H1 (cell line): ENCODE results near the gene ATXN2. TPM values are rescaled to one million over a fixed set of nuclear protein-coding genes. Genes with fewer than 3 reads are reported as not detected.

Experiments
- CTCF ChIA-PET: fragments of 300-600 bp; sonication (Branson Sonifier 250); formaldehyde crosslinking; loops from one replicate; lab custom pipeline; 2021; ENCODE audit not compliant: partially characterized antibody; lab: Charles Lee
- POLR2A ChIA-PET: fragments of 300-600 bp; sonication (Branson Sonifier 250); formaldehyde crosslinking; loops from one replicate; lab custom pipeline; 2021; ENCODE audit warnings: inconsistent platforms; ENCODE audit not compliant: partially characterized antibody; lab: Charles Lee
- DNase-seq, 2 experiments: peaks; one replicate each; pipeline versions ENCODE4 v3.0.0 to v3.0.0-alpha.2; 2010 to 2022; ENCODE audit warnings: low spot score in 2 of 2, low read depth in 1 of 2, mixed read lengths in 1 of 2
- FAIRE-seq: peaks from 2 replicates; lab custom pipeline; 2011; peaks lifted over from hg19 to GRCh38; lab: Jason Lieb, UNC
- H2AFZ ChIP-seq: 2 replicates; pipeline ENCODE4 v1.8.1; 2012; ENCODE audit warnings: low read length, inconsistent platforms
- H2AK5ac ChIP-seq: 2 replicates; pipeline ENCODE4 v1.6.1; 2013; ENCODE audit warnings: low read depth, low read length
- H2BK120ac ChIP-seq: replicated peaks from 2 replicates; pipeline ENCODE3; 2013; ENCODE audit warnings: low read depth, low read length, inconsistent platforms
- H2BK12ac ChIP-seq: 2 replicates; pipeline ENCODE4 v1.6.1; 2013; ENCODE audit warnings: low read depth, low read length
- H2BK15ac ChIP-seq: 2 replicates; pipeline ENCODE4 v1.6.1; 2013; ENCODE audit warnings: low read length
- H2BK20ac ChIP-seq: 2 replicates; pipeline ENCODE4 v1.6.1; 2013; ENCODE audit warnings: low read length
- H2BK5ac ChIP-seq: 2 replicates; pipeline ENCODE4 v1.6.1; 2013; ENCODE audit warnings: low read depth, low read length
- H3K14ac ChIP-seq: 2 replicates; pipeline ENCODE4 v1.6.1; 2013; ENCODE audit warnings: inconsistent platforms; ENCODE audit not compliant: insufficient read length
- H3K18ac ChIP-seq: 2 replicates; pipeline ENCODE4 v1.6.1; 2013; ENCODE audit warnings: low read length; ENCODE audit errors: extremely low read depth
- H3K23ac ChIP-seq: 2 replicates; pipeline ENCODE4 v1.6.1; 2013; ENCODE audit warnings: inconsistent platforms; ENCODE audit not compliant: insufficient read length
- H3K23me2 ChIP-seq: 2 replicates; pipeline ENCODE4 v1.6.1; 2013; ENCODE audit warnings: low read depth, low read length
- H3K27ac ChIP-seq: 2 replicates; pipeline ENCODE4 v1.6.1; 2011; ENCODE audit warnings: low read depth, low read length, inconsistent platforms
- H3K27me3 ChIP-seq, 4 experiments: replicated peaks in 1 of 4; 1 replicate in 1 of 4; 2 replicates in 3 of 4; pipeline versions ENCODE4 v1.6.1 to v1.8.1; 2011 to 2013; ENCODE audit warnings: low read length in 3 of 4, mild to moderate bottlenecking in 3 of 4, inconsistent platforms in 2 of 4, mixed read lengths in 2 of 4, moderate library complexity in 1 of 4; ENCODE audit not compliant: control insufficient read depth in 3 of 4, insufficient read depth in 3 of 4; ENCODE audit errors: extremely low read depth in 1 of 4
- H3K36me3 ChIP-seq, 4 experiments: 2 replicates each; pipeline versions ENCODE4 v1.6.1 to v1.8.1; 2011 to 2013; ENCODE audit warnings: mild to moderate bottlenecking in 4 of 4, low read length in 3 of 4, moderate library complexity in 2 of 4, control low read depth in 1 of 4, inconsistent platforms in 1 of 4; ENCODE audit not compliant: insufficient read depth in 4 of 4, control insufficient read depth in 2 of 4
- H3K4ac ChIP-seq: replicated peaks from 2 replicates; pipeline ENCODE3; 2013; ENCODE audit warnings: low read length, low read depth, mixed read lengths, inconsistent platforms; ENCODE audit not compliant: insufficient read length
- H3K4me1 ChIP-seq, 4 experiments: replicated peaks in 1 of 4; 1 replicate in 1 of 4; 2 replicates in 3 of 4; pipeline versions ENCODE4 v1.6.1 to v1.8.1; 2011 to 2013; ENCODE audit warnings: low read length in 3 of 4, inconsistent platforms in 2 of 4, mixed read lengths in 1 of 4; ENCODE audit not compliant: insufficient read depth in 4 of 4, control insufficient read depth in 3 of 4
- H3K4me2 ChIP-seq, 2 experiments: 2 replicates each; pipeline versions ENCODE4 v1.6.1 to v1.8.1; 2011 to 2013; ENCODE audit warnings: low read depth in 2 of 2, low read length in 2 of 2, control low read depth in 1 of 2, inconsistent platforms in 1 of 2, mild to moderate bottlenecking in 1 of 2; ENCODE audit not compliant: insufficient read depth in 1 of 2
- H3K4me3 ChIP-seq, 4 experiments: fragments of 200-600, 300-600 bp in 1 of 4; sonication (generic), shearing (Covaris generic), sonication (Bioruptor Twin) in 1 of 4; 2 replicates each; pipeline versions ENCODE4 v1.5.1 to v1.8.1; 2011 to 2016; ENCODE audit warnings: low read length in 4 of 4, low read depth in 3 of 4, control low read depth in 2 of 4, inconsistent platforms in 2 of 4, mild to moderate bottlenecking in 2 of 4, mixed read lengths in 1 of 4, moderate library complexity in 1 of 4; ENCODE audit not compliant: insufficient read depth in 2 of 4; ENCODE audit errors: extremely low read depth in 1 of 4
- H3K56ac ChIP-seq: replicated peaks from 2 replicates; pipeline ENCODE3; 2013; ENCODE audit warnings: low read depth, mild to moderate bottlenecking, mixed read lengths, low read length, inconsistent platforms; ENCODE audit not compliant: insufficient read length
- H3K79me1 ChIP-seq: 2 replicates; pipeline ENCODE4 v1.6.1; 2013; ENCODE audit warnings: low read depth, low read length, control low read depth
- H3K79me2 ChIP-seq, 2 experiments: 2 replicates each; pipeline versions ENCODE4 v1.6.1 to v1.8.1; 2012 to 2013; ENCODE audit warnings: low read length in 2 of 2, mild to moderate bottlenecking in 2 of 2, inconsistent platforms in 1 of 2; ENCODE audit not compliant: insufficient read depth in 2 of 2, control insufficient read depth in 1 of 2
- H3K9ac ChIP-seq, 4 experiments: replicated peaks in 1 of 4; 1 replicate in 1 of 4; 2 replicates in 3 of 4; pipeline versions ENCODE4 v1.6.1 to v1.8.1; 2011 to 2013; ENCODE audit warnings: low read depth in 3 of 4, low read length in 3 of 4, control low read depth in 2 of 4, mild to moderate bottlenecking in 2 of 4, moderate library complexity in 2 of 4, inconsistent platforms in 1 of 4; ENCODE audit errors: extremely low read depth in 1 of 4
- H3K9me3 ChIP-seq, 2 experiments: 2 replicates each; pipeline versions ENCODE4 v1.6.1 to v1.8.1; 2012 to 2013; ENCODE audit warnings: mild to moderate bottlenecking in 2 of 2, moderate library complexity in 2 of 2, control low read depth in 1 of 2, inconsistent platforms in 1 of 2, low read depth in 1 of 2, low read length in 1 of 2, mixed read lengths in 1 of 2; ENCODE audit not compliant: insufficient read depth in 2 of 2
- H4K20me1 ChIP-seq, 2 experiments: replicated peaks in 1 of 2; 2 replicates each; pipeline versions ENCODE3 to v1.8.1; 2011 to 2013; ENCODE audit warnings: inconsistent platforms in 2 of 2, low read length in 2 of 2, mild to moderate bottlenecking in 1 of 2; ENCODE audit not compliant: insufficient read depth in 2 of 2, control insufficient read depth in 1 of 2
- H4K5ac ChIP-seq: 2 replicates; pipeline ENCODE4 v1.6.1; 2013; ENCODE audit warnings: low read length, low read depth, mixed read lengths, inconsistent platforms; ENCODE audit not compliant: insufficient read length
- H4K8ac ChIP-seq: 2 replicates; pipeline ENCODE4 v1.8.0; 2013; ENCODE audit warnings: mild to moderate bottlenecking, moderate library complexity, low read length, inconsistent platforms; ENCODE audit not compliant: insufficient read depth; ENCODE audit errors: extremely low read depth
- H4K91ac ChIP-seq: replicated peaks from 2 replicates; pipeline ENCODE3; 2013; ENCODE audit warnings: low read length, mixed read lengths, inconsistent platforms; ENCODE audit not compliant: insufficient read length
- CHD2 ChIP-seq: IDR thresholded peaks from 2 replicates; pipeline ENCODE4 v1.6.1; 2012; ENCODE audit warnings: low read length, improper control_type of control experiment
- CREB1 ChIP-seq: IDR thresholded peaks from 2 replicates; pipeline ENCODE4 v1.6.1; 2012; ENCODE audit warnings: inconsistent platforms
- CTBP2 ChIP-seq: IDR thresholded peaks from 2 replicates; pipeline ENCODE4 v1.7.0; 2011; ENCODE audit warnings: borderline replicate concordance, mild to moderate bottlenecking, moderate library complexity, mixed read lengths, low read length; ENCODE audit not compliant: insufficient read depth, insufficient read length
- CTCF ChIP-seq, 3 experiments: IDR thresholded peaks; 1 replicate in 2 of 3; 2 replicates in 1 of 3; pipeline versions ENCODE4 v1.5.1 to v1.6.1; 2011; ENCODE audit warnings: low read length in 3 of 3, mild to moderate bottlenecking in 3 of 3, inconsistent platforms in 2 of 3, low read depth in 1 of 3, moderate library complexity in 1 of 3; ENCODE audit not compliant: insufficient read depth in 1 of 3; ENCODE audit errors: control extremely low read depth in 1 of 3
- HDAC2 ChIP-seq, 2 experiments: fragments of 300-600 bp in 1 of 2; sonication (generic) in 1 of 2; IDR thresholded peaks; 2 replicates each; pipeline ENCODE4 v1.6.1; 2011 to 2012; ENCODE audit warnings: low read depth in 2 of 2, low read length in 2 of 2, mild to moderate bottlenecking in 2 of 2, moderate library complexity in 2 of 2, borderline replicate concordance in 1 of 2, inconsistent platforms in 1 of 2
- RBBP5 ChIP-seq: IDR thresholded peaks from 2 replicates; pipeline ENCODE4 v1.7.1; 2012; ENCODE audit warnings: low read depth, mild to moderate bottlenecking, inconsistent platforms, low read length, moderate library complexity, borderline replicate concordance
- TBP ChIP-seq: IDR thresholded peaks from 2 replicates; pipeline ENCODE4 v1.6.1; 2011; ENCODE audit warnings: low read depth, low read length, improper control_type of control experiment
- WGBS, 2 experiments: shearing (Covaris generic) in 1 of 2; methylation state at CpG; one replicate each; pipeline versions ENCODE4 v1.1.6 to v1.1.7; 2013 to 2015; ENCODE audit warnings: low lambda C conversion rate in 2 of 2, mixed read lengths in 2 of 2, inconsistent platforms in 1 of 2, low coverage in 1 of 2, missing lambda C conversion rate in 1 of 2; ENCODE audit not compliant: insufficient replicate concordance in 2 of 2, insufficient coverage in 1 of 2, insufficient read length in 1 of 2; ENCODE audit errors: extremely low coverage in 1 of 2, missing lambda C conversion rate in 1 of 2; 5-methylcytosine and 5-hydroxymethylcytosine counted together
- polyA plus RNA-seq, 7 experiments: library from polyadenylated mRNA; depleted of rRNA in 3 of 7; stranded (reverse) in 5 of 7; unstranded in 2 of 7; fragments of >200 nt in 5 of 7; fragments of 200-250 nt in 2 of 7; gene quantifications; 1 replicate in 5 of 7; 2 replicates in 1 of 7; 4 replicates in 1 of 7; pipeline versions ENCODE4 v1.2.1 to v1.2.3, GENCODE V29; 2011 to 2013; ENCODE audit warnings: missing spikeins in 2 of 7, mixed read lengths in 2 of 7
- total RNA-seq: library from RNA; stranded (reverse); fragmentation: NEBNext Ultra II Directional; extraction: Animal tissue kit (Norgen Biotek cat#: 25700); gene quantifications from 2 replicates; pipeline ENCODE4 v1.2.1, GENCODE V29; 2021

ATXN2 gene
- total and polyA plus RNA-seq, 2 of the 8 experiments (the other 6 are each of a cell fraction or from before 2014, with no cell fraction given): 46.6 to 80.7 TPM

GRCh38 chr12:111431772-111432171 lies 167.3 kb downstream of the ATXN2 start:
- Histone ChIP-seq H3K4ac (no peak overlapping the region), H4K91ac (no peak overlapping the region), H3K23me2 (no peaks in the 10 kb centered on the region), H2BK5ac (no peak overlapping the region), H3K9ac (no peak overlapping the region), H2AFZ (no peak overlapping the region), H3K4me3 (no peak overlapping the region)
- POLR2A ChIA-PET: interaction anchor here (0.9 to 3.4 kb wide), 2 partner anchors 19 to 27 kb away, joined by 3 to 13 read pairs; no protein-coding TSS in a partner anchor
- no peak for TF ChIP-seq CREB1
- no peak for TF ChIP-seq CTCF (IDR thresholded peaks at IDR 0.05; ENCODE audit: control extremely low read depth in 1 of 3, insufficient read depth in 1 of 3, low read depth in 1 of 3, low read length in 3 of 3)
- TF ChIP-seq CTBP2: no peak
- TF ChIP-seq HDAC2 (IDR thresholded peaks at IDR 0.05; ENCODE audit: borderline replicate concordance in 1 of 2, low read depth in 2 of 2, low read length in 2 of 2): no peak
- no peak for TF ChIP-seq TBP
- no peak for TF ChIP-seq CHD2
- TF ChIP-seq RBBP5: no peak
- TF ChIP-seq, all 59 proteins: peak for 0
- no peaks in the 10 kb centered on the region for H3K36me3 ChIP-seq
- peaks cover 4 to 37% (median 28%) of the 10 kb centered on the region in 4 experiments for H3K4me1 ChIP-seq
- H4K5ac ChIP-seq: no peak overlapping the region
- no peak overlapping the region for H2BK12ac ChIP-seq
- H2BK15ac ChIP-seq: no peak overlapping the region
- H3K27me3 ChIP-seq: no peaks in the 10 kb centered on the region; a peak in 1 of 7 replicates
- 91% methylated on average over 4 of the region's 6 CpGs; no CpG with 5 or more reads in 1 of the 2 experiments for WGBS, 2 experiments
- no peak overlapping the region for H2BK120ac ChIP-seq
- no peak overlapping the region for H2BK20ac ChIP-seq
- FAIRE-seq (no peak), DNase-seq (no peak)
- no peak overlapping the region for H3K14ac ChIP-seq
- no peak overlapping the region for H3K4me2 ChIP-seq
- H3K56ac ChIP-seq: no peak overlapping the region
- no peak overlapping the region for H4K8ac ChIP-seq
- H3K23ac ChIP-seq: no peak overlapping the region
- no peak overlapping the region for H2AK5ac ChIP-seq
- CTCF ChIA-PET: interaction anchor here (0.6 to 4.8 kb wide), 9 partner anchors 10 to 1011 kb away, joined by 3 to 37 read pairs (median 5); no protein-coding TSS in a partner anchor
- H3K18ac ChIP-seq: no peak overlapping the region
- no peak overlapping the region for H3K27ac ChIP-seq
- H3K9me3 ChIP-seq: no peaks in the 10 kb centered on the region
- peaks cover 9 to 16% of the 10 kb centered on the region in 2 experiments for H4K20me1 ChIP-seq
- H3K79me2 ChIP-seq: peaks cover 3 to 76% of the 10 kb centered on the region in 2 experiments
- peaks cover 2% of the 10 kb centered on the region for H3K79me1 ChIP-seq
